Measurements from ENCODE around the gene VSTM2L.

DNA sequence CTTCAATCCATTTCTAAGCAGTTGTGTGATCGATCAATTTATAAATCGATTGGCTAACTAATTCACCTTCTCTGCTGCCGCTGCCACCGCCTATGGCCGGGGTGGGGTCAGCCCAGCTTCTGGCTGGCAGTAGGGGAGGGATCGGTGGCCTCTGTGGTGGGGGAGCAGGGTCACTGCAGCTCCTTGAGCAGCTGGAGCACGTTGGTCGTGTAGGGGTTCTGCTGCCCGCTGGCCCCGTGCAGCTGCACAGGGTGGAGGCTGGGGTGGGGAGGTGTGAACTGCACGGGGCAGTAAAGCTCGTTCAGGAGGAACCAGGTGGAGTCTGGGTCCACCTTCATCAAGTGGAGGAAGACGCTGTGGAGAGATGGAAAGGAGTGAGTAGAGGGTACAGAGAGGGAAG is 80.4 kb downstream of the VSTM2L start:
- TF ChIP-seq, protein P1, sequence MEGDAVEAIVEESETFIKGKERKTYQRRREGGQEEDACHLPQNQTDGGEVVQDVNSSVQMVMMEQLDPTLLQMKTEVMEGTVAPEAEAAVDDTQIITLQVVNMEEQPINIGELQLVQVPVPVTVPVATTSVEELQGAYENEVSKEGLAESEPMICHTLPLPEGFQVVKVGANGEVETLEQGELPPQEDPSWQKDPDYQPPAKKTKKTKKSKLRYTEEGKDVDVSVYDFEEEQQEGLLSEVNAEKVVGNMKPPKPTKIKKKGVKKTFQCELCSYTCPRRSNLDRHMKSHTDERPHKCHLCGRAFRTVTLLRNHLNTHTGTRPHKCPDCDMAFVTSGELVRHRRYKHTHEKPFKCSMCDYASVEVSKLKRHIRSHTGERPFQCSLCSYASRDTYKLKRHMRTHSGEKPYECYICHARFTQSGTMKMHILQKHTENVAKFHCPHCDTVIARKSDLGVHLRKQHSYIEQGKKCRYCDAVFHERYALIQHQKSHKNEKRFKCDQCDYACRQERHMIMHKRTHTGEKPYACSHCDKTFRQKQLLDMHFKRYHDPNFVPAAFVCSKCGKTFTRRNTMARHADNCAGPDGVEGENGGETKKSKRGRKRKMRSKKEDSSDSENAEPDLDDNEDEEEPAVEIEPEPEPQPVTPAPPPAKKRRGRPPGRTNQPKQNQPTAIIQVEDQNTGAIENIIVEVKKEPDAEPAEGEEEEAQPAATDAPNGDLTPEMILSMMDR (IDR thresholded peaks at IDR 0.05): no peak
- no peak for TF ChIP-seq ZFX (IDR thresholded peaks at IDR 0.05; ENCODE audit: borderline replicate concordance)

Data from 22Rv1 (cell line).